Neural cell (in vitro differentiated cells): Measurements from ENCODE around the gene GIMAP2. TPM values are rescaled to one million over a fixed set of nuclear protein-coding genes. Genes with fewer than 3 reads are reported as not detected.

ENCODE experiments used
- polyA plus RNA-seq: library from polyadenylated mRNA; depleted of rRNA; stranded (reverse); fragments of >200 nt; gene quantifications from 2 replicates; pipeline ENCODE4 v1.2.3, GENCODE V29; 2014

The GIMAP2 gene
- polyA plus RNA-seq, 1 donor from 2014 or later: not detected

Other genes with a start within 250 kb of the GIMAP2 start
- gene GIMAP8, start 235.1 kb upstream of the GIMAP2 start, polyA plus RNA-seq: not detected in 2 replicates
- gene GIMAP7, start 170.8 kb upstream of the GIMAP2 start, polyA plus RNA-seq: not detected in 2 replicates
- not detected in 2 replicates for gene GIMAP4, start 118.3 kb upstream of the GIMAP2 start, polyA plus RNA-seq
- not detected in 2 replicates for gene GIMAP6, start 53.3 kb upstream of the GIMAP2 start, polyA plus RNA-seq
- gene GIMAP1, start 30.9 kb downstream of the GIMAP2 start, polyA plus RNA-seq: not detected in 2 replicates
- gene GIMAP5, start 51.7 kb downstream of the GIMAP2 start, polyA plus RNA-seq: not detected in 2 replicates
- gene TMEM176B, start 114.7 kb downstream of the GIMAP2 start, polyA plus RNA-seq: 1.9 and 3.0 TPM in 2 replicates
- not detected in 2 replicates for gene TMEM176A, start 115.1 kb downstream of the GIMAP2 start, polyA plus RNA-seq
- gene AOC1, start 166.8 kb downstream of the GIMAP2 start, polyA plus RNA-seq: not detected in 2 replicates